Activated CD4-positive, alpha-beta T cell treated with anti-CD3 and anti-CD28 coated beads, Interleukin-2, amount 10 ng/mL, durations not matched to agents 7 days and 5 days (primary cell): ENCODE measurements around the gene PTGR1. TPM values are rescaled to one million over a fixed set of nuclear protein-coding genes. Genes with fewer than 3 reads are reported as not detected.
"Not testable (repeated sequence)": the region's sequence is repeated elsewhere in the genome, so short reads cannot be mapped to it uniquely, and the experiment has no call there.

Source experiments
- CTCF ChIA-PET: fragments of 350-600 bp; sonication (Branson Sonifier 250); formaldehyde crosslinking; loops from one replicate; lab custom pipeline; 2021; ENCODE audit warnings: antibody characterized with exemption; lab: Charles Lee
- POLR2A ChIA-PET: fragments of 350-600 bp; sonication (Branson Sonifier 250); formaldehyde crosslinking; loops from one replicate; lab custom pipeline; 2021; ENCODE audit warnings: antibody characterized with exemption; lab: Charles Lee
- DNase-seq: peaks from one replicate; pipeline ENCODE4 v3.0.0-alpha.2; 2020
- H3K27ac Mint-ChIP-seq: one replicate; pipeline ENCODE4 v1.8.0; 2021; ENCODE audit warnings: mild to moderate bottlenecking, moderate library complexity, mixed read lengths
- H3K27me3 Mint-ChIP-seq: one replicate; pipeline ENCODE4 v1.8.0; 2021; ENCODE audit warnings: mixed read lengths
- H3K36me3 Mint-ChIP-seq: one replicate; pipeline ENCODE4 v1.8.0; 2021; ENCODE audit warnings: low read depth, mixed read lengths
- H3K4me1 Mint-ChIP-seq: one replicate; pipeline ENCODE4 v1.8.0; 2021; ENCODE audit warnings: mixed read lengths
- H3K4me3 Mint-ChIP-seq: one replicate; pipeline ENCODE4 v1.8.0; 2021; ENCODE audit warnings: mild to moderate bottlenecking, moderate library complexity, mixed read lengths
- H3K9me3 Mint-ChIP-seq: one replicate; pipeline ENCODE4 v1.8.0; 2021; ENCODE audit warnings: mixed read lengths
- total RNA-seq, 2 experiments: library from RNA; stranded (reverse); gene quantifications; one replicate each; pipeline ENCODE4 v1.2.3, GENCODE V29; 2021

PTGR1 gene
- total RNA-seq, 2 experiments from 2014 or later: 0.25 TPM; not detected in 1

DNA sequence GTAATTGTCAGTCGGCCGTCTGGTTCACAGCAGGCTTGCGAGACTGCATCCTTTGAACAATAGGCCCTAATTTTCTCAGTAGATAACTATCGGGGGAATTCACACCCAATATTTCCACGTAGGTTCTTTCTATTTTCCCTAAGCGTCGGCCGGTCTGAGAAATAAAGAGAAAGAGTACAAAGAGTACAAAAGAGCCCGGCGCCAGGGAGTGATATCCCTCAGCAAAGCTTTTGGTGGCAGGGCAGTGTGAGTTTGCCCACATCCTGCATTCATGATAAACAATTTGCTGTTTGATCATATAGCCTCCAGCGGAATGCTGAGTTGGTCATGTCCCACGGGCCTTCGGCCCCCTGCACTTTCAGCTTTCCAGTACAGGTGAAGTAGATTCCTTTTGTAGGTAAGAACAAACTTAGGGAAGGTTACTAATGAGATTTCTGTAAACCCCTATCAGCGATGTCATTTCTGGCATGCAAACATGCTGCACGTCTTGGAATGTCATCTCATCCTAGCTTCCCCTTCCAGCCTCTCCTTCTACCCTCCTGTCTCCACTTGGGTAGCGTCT, 4.7 kb upstream of the PTGR1 start:
- no peaks in the 10 kb centered on the region for H3K36me3 Mint-ChIP-seq
- ChIA-PET CTCF (interaction anchor here (1.4 kb wide), 1 partner anchor 18 kb away, joined by 3 read pairs; no protein-coding TSS in a partner anchor), POLR2A (no interaction called here)
- no peak overlapping the region for H3K4me3 Mint-ChIP-seq
- no peak for DNase-seq
- no peak overlapping the region for H3K27ac Mint-ChIP-seq
- peaks cover 29% of the 10 kb centered on the region for H3K27me3 Mint-ChIP-seq
- peaks cover 9% of the 10 kb centered on the region for H3K4me1 Mint-ChIP-seq
- no peaks in the 10 kb centered on the region for H3K9me3 Mint-ChIP-seq

DNA sequence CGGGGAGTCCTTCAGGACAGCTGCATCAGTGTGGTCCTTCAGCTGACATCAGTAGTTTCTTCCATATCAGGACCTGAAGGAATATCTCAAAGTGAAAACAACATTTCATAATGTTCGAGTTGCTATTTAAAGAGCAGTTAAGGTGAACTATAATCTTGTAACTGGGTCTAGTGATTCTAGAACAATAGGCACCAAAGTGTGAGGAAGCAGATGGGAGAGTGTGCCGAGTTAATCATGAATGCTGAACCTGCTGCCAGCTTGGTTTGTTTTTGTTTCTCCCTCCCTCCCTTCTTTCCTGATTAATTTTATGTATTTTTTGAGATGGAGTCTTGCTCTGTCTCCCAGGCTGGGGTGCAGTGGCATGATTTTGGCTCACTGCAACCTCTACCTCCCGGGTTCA, 3.6 kb upstream of the PTGR1 start:
- ChIA-PET POLR2A (no interaction called here), CTCF (interaction anchor here (1.4 kb wide), 1 partner anchor 19 kb away, joined by 3 read pairs; no protein-coding TSS in a partner anchor)
- no peak for DNase-seq
- peaks cover 30% of the 10 kb centered on the region for H3K27me3 Mint-ChIP-seq
- no peaks in the 10 kb centered on the region for H3K36me3 Mint-ChIP-seq
- H3K27ac Mint-ChIP-seq: no peak overlapping the region
- H3K4me1 Mint-ChIP-seq: peaks cover 16% of the 10 kb centered on the region
- no peak overlapping the region for H3K4me3 Mint-ChIP-seq
- H3K9me3 Mint-ChIP-seq: no peaks in the 10 kb centered on the region

DNA sequence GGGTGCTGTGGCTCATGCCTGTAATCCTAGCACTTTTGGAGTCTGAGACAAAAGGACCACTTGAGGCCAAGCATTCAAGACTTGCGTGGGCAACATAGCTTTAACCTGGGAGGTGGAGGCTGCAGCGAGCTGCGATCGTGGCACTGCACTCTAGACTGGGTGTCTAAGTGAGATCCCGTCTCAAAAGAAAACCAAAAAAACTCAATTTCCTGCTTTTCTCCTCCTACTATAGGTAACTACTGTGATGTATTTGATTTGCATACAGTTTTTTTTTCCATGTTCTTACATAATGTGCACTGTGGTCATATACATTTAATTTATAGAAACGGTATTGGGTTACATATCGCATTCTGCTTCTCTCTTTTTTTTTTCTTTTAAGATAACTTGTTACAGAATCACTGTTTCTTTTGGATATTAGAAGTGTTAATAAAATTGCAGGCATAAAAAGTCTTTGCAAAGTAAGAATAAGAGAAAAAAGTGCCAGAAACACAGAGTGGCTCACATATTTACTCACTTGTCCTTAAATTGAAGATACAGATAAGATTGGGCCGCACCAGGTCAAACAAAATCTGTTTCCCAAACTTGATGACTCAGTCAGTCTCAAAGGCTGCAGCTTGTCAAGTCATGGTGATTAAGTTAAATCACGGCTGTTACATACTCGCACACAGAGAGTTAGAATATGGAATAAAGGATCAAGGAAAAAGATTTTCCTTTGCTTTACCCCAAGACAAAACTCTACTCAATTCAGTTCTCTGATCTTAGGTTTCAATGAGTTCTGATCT, 2.0 kb upstream of the PTGR1 start:
- ChIA-PET CTCF (no interaction called here), POLR2A (no interaction called here)
- Mint-ChIP-seq H3K4me3 (no peak overlapping the region), H3K4me1 (peaks cover 21% of the 10 kb centered on the region), H3K27me3 (peaks cover 39% of the 10 kb centered on the region), H3K27ac (no peak overlapping the region), H3K9me3 (no peaks in the 10 kb centered on the region), H3K36me3 (no peaks in the 10 kb centered on the region)
- no peak for DNase-seq

DNA sequence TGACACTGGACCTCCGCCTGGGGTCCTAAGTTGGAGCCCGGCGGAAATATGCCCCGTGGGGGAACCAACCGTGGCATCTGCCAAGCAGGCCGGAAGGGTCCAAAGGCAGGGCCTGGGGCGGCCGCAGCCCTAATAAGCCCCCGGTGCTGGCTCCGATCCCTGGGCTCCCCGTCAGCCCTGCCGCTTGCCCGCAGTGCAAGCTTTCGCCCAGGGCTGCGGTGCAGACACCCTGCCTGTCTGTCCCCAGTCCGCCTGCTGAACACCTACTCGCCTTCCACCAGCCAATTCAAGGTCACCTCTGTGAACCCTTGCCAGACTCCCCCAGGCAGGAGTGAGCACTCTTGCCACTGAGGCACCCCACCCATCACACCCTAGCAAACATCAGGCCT, 502 bp upstream of the PTGR1 start:
- CTCF ChIA-PET: interaction anchor here (0.6 kb wide), 1 partner anchor 16 kb away, joined by 3 read pairs; no protein-coding TSS in a partner anchor
- peaks cover 21% of the 10 kb centered on the region for H3K4me1 Mint-ChIP-seq
- POLR2A ChIA-PET: no interaction called here
- H3K4me3 Mint-ChIP-seq: peak overlapping the region; percentile 76
- H3K9me3 Mint-ChIP-seq: no peaks in the 10 kb centered on the region
- H3K27ac Mint-ChIP-seq: no peak overlapping the region
- no peak for DNase-seq
- H3K36me3 Mint-ChIP-seq: no peaks in the 10 kb centered on the region
- peaks cover 39% of the 10 kb centered on the region for H3K27me3 Mint-ChIP-seq

DNA sequence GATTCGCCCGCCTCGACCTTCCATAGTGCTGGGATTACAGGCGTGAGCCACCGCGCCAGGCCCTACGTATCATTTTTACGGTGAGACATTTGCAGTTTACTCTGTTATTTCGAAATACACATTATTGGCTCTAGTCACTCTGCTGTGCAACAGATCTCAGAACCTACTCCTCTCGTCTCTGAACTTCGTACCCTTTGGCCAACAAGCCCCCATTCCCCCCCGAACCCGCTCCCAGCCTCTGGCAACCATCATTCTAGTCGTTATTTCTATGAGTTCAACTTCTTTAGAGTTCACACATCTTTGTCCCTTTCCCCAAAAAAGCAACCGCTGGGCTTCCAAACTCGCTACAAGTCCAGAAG, 735 bp downstream of the PTGR1 start:
- ChIA-PET POLR2A (interaction anchor here (0.6 kb wide), 1 partner anchor 161 kb away, joined by 3 read pairs; no protein-coding TSS in a partner anchor), CTCF (interaction anchor here (0.8 to 1.0 kb wide), 2 partner anchors 12 to 14 kb away, joined by 3 read pairs; no protein-coding TSS in a partner anchor)
- Mint-ChIP-seq H3K27me3 (peaks cover 41% of the 10 kb centered on the region), H3K4me1 (peaks cover 21% of the 10 kb centered on the region), H3K9me3 (no peaks in the 10 kb centered on the region), H3K36me3 (no peaks in the 10 kb centered on the region), H3K27ac (no peak overlapping the region), H3K4me3 (peak overlapping the region; percentile 76)
- DNase-seq: no peak

DNA sequence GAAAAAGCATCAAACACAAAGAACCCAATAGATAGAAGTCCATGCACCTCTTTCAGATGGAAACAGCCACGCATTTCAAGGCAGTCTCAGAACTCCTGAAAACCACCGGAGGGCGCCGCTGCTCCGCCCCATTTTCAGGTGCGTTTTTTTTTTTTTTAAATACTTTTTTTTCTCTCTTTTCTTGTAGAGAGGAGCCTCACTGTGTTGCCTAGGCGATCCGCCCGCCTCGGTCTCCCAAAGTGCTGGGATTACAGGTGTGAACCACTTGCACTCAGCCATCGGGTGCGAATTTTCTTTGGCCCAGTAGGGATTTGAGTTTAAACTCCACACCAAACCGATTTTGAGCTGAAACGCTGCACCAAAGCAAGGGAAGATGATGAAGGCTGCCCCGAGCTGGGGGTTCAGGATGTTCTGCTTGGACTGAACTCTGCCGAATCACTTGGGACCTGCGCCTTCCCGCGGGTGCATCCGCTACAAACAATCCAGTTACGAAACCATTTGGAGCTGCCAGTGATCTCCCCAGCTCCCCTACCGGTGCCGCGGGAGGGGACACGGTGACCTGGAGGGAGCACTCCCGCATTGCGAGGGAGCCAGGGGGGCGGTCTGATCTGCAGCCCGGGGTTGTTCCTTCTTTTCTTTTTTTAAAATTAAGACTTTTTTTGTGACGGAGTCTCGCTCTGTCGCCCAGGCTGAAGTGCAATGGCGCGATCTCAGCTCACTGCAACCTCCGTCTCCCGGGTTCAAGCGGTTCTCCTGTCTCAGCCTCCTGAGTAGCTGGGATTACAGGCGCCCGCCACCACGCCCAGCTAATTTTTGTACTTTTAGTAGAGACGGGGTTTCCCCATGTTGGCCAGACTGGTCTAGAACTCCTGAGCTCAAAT, 1.4 kb downstream of the PTGR1 start:
- ChIA-PET POLR2A (interaction anchor here (0.6 kb wide), 1 partner anchor 162 kb away, joined by 3 read pairs; no protein-coding TSS in a partner anchor), CTCF (interaction anchor here (0.8 to 1.0 kb wide), 2 partner anchors 12 to 13 kb away, joined by 3 read pairs; no protein-coding TSS in a partner anchor)
- Mint-ChIP-seq H3K27me3 (peaks cover 41% of the 10 kb centered on the region), H3K9me3 (no peaks in the 10 kb centered on the region), H3K4me1 (peaks cover 20% of the 10 kb centered on the region), H3K27ac (no peak overlapping the region), H3K36me3 (no peaks in the 10 kb centered on the region), H3K4me3 (peak overlapping the region; percentile 76)
- DNase-seq: peak; percentile 63

DNA sequence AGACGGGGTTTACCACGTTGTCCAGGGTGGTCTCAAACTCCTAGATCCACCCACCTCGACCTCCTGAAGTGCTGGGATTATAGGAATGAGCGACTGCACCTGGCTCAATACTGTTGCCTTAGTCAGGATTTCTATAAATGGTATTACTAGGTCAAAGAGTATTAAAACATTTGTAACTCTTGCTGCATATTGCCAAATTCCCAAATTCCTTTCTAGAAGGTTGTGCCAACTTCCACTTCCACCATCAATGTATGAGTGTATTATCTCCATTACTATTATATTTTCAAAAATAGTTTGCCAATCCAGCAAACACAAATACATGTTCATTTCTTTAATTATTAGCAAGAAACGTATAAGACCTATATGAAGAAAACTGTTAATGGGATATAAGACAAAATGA, 10.6 kb downstream of the PTGR1 start:
- Mint-ChIP-seq H3K27me3 (peaks cover 9% of the 10 kb centered on the region), H3K4me1 (no peaks in the 10 kb centered on the region), H3K9me3 (no peaks in the 10 kb centered on the region), H3K4me3 (no peak overlapping the region), H3K36me3 (no peaks in the 10 kb centered on the region), H3K27ac (no peak overlapping the region)
- DNase-seq: no peak
- ChIA-PET CTCF (interaction anchor here (0.6 kb wide), 1 partner anchor 1029 kb away, joined by 5 read pairs; no protein-coding TSS in a partner anchor), POLR2A (no interaction called here)

DNA sequence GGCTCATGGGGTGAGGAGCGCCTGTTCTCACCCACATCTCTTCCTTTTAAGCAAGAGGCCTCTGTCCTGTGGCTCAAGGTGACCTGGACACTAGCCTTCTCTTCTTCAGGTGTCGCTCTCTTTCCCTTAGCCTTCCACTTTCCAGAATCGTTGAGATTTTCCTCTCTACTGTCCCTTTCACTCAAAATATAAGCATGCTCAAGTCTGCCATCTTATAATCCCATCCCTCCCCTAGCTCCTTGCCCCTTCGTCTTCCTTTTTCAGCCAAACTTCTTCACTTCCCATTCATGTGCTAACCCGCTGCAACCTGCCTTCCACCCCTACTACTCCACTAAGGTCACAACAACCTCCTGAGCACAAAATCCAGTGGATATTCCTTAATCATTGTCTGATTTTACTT, 13.1 kb downstream of the PTGR1 start:
- DNase-seq: no peak
- CTCF ChIA-PET: no interaction called here
- Mint-ChIP-seq H3K4me3 (no peak overlapping the region), H3K9me3 (no peaks in the 10 kb centered on the region), H3K36me3 (no peaks in the 10 kb centered on the region), H3K4me1 (no peaks in the 10 kb centered on the region), H3K27ac (no peak overlapping the region), H3K27me3 (peaks cover 6% of the 10 kb centered on the region)
- POLR2A ChIA-PET: no interaction called here

DNA sequence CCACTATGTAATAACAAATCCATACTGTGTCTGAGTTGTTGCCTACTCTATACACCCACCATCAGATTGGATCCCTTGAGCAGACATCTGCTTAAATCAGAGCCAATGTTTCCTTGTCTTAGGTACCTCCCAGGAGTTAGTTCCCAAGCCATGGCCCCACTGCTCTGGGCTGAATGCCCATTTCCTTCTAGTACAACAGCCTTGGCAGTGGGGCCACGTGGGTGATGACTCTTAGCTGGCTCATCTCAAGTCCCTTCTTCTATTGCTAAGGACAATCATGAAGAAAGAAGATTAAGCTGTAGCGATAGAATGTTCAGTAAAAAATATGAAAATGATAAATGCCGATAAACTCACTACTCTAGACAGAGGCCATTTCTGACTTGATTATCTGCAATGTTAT, 16.6 kb downstream of the PTGR1 start:
- DNase-seq: no peak
- CTCF ChIA-PET: no interaction called here
- POLR2A ChIA-PET: no interaction called here

DNA sequence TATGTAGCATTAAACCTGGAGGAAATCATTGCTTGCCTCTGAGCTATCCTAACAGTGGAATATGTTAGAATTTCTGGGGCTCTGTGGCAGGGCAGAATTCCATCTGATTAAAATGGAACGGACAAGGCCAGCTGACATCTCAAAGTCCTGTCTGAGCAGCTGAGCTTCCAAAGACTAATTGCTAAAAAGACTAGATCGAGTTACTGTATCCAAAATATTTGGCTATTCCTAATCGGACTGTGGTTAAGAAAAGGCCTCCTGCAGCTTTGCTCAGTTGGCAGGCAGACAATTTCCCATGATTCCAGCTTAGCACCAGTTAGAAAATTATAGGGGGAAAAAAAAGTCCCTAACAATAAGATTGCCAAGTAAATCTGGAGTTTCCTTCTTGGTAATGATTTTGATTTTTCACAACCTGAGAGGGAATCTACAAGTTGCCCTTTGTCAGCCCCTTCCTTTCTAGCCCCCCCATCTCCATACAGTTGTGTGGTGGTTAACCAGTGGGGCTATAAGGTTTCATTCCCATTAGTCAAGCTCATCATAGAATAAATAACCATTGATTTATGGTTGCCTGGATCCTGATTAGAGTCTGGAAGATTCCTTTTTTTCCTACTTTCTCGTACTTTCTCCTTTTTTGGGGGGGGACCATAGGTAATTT, 26.4 kb downstream of the PTGR1 start:
- Mint-ChIP-seq H3K36me3 (peaks cover 4% of the 10 kb centered on the region), H3K27ac (no peak overlapping the region), H3K4me3 (no peak overlapping the region), H3K4me1 (no peaks in the 10 kb centered on the region), H3K9me3 (peaks cover 23% of the 10 kb centered on the region), H3K27me3 (no peaks in the 10 kb centered on the region)
- POLR2A ChIA-PET: no interaction called here
- CTCF ChIA-PET: interaction anchor here (0.6 to 1.1 kb wide), 3 partner anchors 23 to 49 kb away, joined by 3 to 5 read pairs (median 3); no protein-coding TSS in a partner anchor
- no peak for DNase-seq

More for the DNA sequence above, 16.6 kb downstream of the PTGR1 start:
- Mint-ChIP-seq H3K4me1 (no peaks in the 10 kb centered on the region), H3K27me3 (peaks cover 6% of the 10 kb centered on the region), H3K4me3 (no peak overlapping the region), H3K36me3 (no peaks in the 10 kb centered on the region), H3K27ac (no peak overlapping the region), H3K9me3 (no peaks in the 10 kb centered on the region)

DNA sequence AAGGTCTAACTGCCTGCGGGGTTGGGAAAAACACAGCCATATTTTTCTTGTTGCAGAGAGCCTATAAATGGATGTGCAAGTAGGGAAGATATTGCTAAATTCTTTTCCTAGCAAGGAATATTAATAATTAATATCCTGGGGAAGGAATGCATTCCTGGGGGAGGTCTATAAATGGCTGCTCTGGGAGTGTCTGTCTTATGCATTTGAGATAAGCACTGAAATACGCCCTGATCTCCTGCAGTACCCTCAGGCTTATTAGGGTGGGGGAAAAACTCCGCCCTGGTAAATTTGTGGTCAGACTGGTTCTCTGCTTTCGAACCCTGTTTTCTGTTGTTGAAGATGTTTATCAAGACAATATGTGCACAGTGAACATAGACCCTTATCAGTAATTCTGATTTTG, 31.3 kb downstream of the PTGR1 start:
- H3K27ac Mint-ChIP-seq, DNase-seq, H3K4me1 Mint-ChIP-seq, H3K27me3 Mint-ChIP-seq, POLR2A ChIA-PET, H3K36me3 Mint-ChIP-seq, H3K4me3 Mint-ChIP-seq, CTCF ChIA-PET: not testable (repeated sequence)
- peaks cover 42% of the 10 kb centered on the region for H3K9me3 Mint-ChIP-seq

DNA sequence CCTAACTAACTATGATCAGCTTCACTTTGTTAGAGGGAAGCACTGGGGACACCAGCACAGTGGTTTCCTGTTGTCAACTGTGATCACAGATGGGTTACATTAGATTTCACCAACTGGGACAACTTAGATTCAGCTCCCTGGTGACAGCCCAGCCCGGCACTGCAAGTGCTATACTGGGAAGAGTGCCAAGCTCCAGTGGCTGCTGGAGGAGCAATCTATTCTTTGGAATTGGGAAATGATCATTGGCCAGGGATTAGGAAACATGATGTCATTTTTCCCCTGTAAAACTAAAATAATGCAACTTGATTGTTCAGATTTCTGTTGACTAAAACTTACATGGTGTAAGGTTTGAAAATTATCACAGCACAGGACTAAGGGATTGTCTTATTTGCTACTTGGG, 33.2 kb downstream of the PTGR1 start:
- CTCF ChIA-PET: no interaction called here
- DNase-seq: no peak
- Mint-ChIP-seq H3K27me3 (no peaks in the 10 kb centered on the region), H3K4me1 (no peaks in the 10 kb centered on the region), H3K4me3 (no peak overlapping the region), H3K27ac (no peak overlapping the region), H3K36me3 (peaks cover 9% of the 10 kb centered on the region), H3K9me3 (peaks cover 42% of the 10 kb centered on the region)
- POLR2A ChIA-PET: no interaction called here
